Stimulated activated CD8-positive, alpha-beta memory T cell treated with anti-CD3 and anti-CD28 coated beads, Interleukin-15, amount 100 ng/mL, for 24 hours (primary cell): ENCODE results near the gene EEFSEC.
"Not testable (repeated sequence)": the region's sequence is repeated elsewhere in the genome, so short reads cannot be mapped to it uniquely, and the experiment has no call there.

ENCODE experiments used
- DNase-seq: peaks from one replicate; pipeline ENCODE4 v3.0.0-alpha.2; 2020; ENCODE audit warnings: low read depth

Gene EEFSEC

DNA sequence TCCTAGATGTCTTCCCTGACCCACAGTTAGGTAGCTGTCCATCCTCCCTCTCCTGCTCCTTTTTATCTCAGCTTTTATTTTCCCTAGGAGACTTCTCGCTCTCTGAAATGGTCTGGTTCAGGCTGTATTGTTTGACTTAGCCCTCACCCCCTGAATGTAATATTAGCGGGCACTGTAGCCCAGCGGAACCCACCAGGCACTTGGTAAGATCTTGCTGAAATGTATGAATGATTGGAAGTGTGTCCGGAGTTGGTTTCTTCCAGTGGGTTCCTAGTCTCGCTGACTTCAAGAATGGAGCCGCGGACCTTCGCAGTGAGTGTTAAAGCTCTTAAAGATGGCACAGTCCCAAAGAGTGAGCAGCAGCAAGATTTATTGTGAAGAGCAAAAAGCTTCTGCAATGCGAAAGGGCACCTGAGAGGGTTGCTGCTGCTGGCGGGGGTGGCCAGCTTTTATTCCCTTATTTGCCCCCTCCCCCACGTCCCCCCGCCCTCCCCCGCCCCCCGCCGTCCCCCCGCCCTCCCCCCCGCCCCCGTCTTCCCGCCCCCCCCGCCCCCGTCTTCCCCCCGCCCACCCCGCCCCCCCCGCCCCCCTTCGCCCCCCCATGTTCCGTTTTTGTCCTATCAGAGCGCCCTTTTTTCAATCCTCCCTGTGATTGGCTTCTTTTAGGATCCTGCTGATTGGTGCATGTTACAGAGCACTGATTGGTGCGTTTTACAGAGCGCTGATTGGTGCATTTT, 694 bp upstream of the EEFSEC start:
- DNase-seq = no peak

DNA sequence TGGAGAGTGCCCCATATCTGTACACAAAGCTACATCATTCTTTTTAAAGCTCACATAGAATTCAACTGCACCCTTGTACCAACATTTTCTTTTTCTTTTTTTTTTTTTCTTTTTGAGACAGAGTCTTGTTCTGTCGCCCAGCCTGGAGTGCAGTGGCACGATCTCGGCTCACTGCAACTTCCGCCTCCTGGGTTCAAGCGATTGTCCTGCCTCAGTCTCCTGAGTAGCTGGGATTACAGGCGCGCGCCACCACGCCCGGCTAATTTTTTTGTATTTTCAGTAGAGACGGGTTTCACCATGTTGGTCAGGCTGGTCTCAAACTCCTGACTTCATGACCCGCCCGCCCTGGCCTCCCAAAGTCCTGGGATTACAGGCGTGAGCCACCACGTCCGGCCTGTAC, 1.1 kb downstream of the EEFSEC start:
- not testable (repeated sequence) for DNase-seq

DNA sequence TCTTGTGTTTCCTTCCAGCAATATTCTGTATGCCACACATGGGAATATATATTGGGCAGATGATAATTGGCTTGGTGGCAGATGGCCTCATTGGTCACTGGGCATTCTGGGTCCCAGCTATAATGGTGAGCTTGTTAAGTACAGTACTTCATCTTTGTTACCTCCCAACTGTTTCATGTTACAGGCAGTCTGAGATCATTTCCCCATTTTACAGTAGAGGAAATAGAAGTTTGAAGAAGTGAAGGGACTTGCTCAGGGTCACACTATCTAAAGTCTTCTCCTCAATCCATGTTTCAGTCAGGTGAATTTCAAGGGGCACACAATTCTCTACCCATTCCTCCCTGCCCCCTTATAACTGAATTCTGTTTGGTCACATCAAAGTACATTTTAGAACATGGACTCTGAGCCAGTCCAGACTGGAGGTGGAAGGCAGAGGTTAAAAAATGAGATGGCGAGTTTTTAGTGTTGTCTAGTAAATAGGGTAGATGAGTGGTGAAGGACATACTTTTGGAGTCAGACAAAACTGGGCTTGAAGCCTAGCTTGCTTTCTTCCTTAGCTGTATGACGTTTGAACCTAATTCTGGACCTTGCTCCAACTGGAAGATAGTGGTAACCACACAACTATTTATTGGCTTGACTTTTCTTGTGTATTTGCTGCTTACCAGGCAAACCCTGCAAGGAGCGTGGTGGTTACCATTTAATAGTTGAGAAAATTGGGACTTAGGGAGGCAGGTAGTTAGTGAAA, 2.5 kb downstream of the EEFSEC start:
- no peak for DNase-seq

DNA sequence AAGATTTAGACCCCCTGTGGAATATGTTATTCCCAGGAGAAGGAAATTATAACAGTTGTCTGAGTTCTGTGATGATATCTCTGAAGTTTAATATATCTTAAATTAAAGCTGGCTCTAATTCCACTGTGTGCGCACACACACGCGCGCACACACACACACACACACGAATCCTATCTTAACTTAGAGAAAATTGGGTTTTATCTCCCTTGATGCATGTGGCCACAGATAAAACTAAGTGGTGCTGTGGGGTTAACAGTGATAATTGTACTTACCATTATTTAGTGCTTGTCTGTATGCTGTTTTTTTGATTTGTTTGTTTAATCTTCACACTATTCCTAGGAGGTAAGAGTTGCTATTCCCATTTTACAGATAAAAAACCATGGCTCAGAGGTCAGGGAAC, 7.4 kb downstream of the EEFSEC start:
- DNase-seq = no peak

DNA sequence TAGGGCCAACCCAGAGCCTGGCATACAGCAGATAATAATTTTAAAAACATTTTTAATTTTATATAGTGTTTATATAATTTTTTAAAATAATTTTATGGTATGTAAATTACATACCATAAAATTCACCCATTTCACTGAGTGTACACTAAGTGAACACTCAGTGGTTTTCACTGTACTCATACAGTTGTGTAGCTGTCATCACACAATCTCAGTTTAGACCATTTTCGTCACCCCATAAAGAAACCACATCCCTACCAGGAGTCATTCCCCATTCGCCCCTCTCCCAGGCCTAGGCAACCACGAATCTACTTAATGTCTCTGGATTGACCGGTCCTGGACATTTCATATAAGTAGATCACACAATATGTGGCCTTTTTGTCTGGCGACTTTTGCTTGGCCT, 10.2 kb downstream of the EEFSEC start:
- DNase-seq = no peak

DNA sequence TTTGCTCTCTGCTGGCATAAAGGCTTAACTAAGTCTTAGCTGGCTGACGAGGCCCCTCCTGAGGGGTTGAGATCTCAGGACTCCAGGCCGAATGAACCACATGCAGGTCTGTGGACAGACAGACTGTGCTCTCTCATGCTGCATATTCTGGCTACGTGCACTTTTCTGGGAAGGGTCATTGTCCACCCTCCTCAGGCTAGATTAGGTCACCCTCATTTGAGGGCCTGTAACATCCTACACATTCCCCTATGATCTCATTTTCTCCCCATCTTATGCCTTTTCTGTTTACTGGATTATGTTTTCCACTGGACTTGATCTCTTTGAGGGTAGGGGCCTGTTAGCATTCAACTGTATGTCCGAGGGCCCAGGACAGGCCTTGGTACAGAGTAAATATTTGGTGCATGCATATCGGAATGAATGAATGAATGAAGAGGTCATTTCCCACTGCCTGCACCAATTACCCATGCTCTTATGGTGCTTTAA, 13.7 kb downstream of the EEFSEC start:
- DNase-seq = no peak

DNA sequence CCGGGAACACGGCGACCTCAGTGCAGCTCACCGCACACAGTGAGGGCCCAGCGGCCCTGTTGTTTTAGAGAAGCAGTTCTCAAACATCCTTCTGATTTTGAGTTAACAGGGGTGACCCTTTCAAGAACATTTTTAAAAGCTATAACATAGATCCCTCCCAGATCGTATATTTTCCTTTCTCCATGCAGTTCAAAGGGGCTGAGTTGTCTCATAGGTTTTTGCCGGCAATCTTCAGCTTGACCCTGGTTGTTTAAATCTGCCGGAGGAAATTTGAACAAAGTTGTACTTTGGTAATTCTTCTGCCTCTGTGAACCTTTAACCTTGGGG, 14.3 kb downstream of the EEFSEC start:
- no peak for DNase-seq

DNA sequence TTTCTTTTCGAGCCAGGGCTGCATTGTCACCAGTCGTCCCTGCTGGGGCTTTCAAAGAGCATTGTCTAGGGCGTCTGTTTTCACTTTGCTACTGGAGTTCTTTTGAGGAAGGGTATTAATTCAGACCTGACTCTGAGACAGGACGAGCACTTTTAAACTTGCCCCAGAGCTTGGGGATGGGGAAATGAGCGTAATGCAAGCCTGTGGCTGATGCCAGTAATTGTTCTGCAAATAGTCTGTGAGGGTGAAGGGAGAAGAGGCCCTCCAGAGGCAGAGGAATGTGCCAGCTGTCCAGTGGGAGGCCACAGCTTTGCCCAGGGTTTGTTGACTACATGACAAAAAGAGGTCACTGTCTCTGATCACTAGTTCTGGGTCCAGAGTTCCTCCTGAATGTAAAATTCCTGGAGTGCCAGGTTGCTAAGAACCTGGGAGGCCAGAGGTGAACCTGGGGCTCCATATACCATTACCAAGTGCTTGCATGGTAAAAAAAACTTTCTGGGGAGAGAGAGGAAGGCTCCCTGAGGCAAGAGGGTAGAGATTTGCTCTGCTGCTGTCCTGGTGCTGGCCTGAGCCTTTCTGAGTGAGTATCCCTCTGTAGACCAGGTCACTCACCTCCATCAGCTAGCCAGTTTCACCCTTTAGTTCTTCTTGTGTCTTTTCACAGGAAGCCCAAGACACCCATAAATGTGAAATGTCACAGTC, 14.8 kb downstream of the EEFSEC start:
- DNase-seq = no peak

DNA sequence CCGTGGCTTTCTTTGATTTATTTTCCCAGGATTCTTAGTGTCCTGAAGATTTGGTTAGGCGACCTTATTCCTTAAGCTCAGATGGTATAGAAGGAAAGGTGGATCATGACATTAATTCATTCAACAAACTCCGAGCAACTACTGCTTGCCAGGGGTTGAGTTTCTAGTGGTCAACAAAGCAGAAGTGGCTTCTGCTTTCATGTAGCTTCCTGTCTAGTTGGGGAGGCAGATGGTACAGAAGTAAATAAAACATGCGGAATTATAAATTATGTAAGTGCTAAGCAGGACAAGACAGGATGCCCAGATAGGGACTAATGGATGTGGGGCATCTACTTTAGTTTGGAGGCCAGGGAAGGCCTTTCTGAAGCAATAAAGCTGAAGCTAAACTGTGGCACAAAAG, 15.6 kb downstream of the EEFSEC start:
- DNase-seq = no peak

DNA sequence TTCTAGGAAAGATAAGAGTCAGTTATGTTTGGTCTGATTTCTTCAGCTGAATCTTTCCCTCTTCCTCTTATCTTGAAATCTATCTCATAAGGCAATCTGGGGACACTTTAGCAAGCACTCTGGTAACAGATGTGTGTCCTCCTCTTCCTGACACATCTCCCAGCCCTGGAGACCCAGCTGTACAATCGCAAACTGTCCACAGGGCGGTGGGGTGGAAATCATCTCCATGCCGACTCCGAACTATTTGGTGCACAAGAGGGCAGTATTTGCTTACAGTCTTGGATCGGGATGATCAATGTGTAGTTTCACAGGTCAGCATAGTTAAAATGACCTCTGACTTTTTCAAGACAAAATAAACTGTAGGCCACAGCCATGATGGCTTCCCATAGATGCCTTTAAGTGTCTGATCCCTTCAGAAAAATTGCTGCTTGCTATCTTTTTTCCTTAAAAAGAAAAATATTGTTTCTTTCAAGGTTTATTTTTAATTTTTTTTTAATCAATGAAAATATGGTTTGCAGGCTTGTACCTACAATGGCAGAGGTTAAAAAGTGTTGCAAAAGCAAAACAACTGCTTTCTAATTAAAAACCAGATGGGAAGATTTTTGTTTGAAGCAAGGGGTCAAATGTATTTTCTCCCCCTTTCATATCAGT, 17.7 kb downstream of the EEFSEC start:
- DNase-seq = no peak

DNA sequence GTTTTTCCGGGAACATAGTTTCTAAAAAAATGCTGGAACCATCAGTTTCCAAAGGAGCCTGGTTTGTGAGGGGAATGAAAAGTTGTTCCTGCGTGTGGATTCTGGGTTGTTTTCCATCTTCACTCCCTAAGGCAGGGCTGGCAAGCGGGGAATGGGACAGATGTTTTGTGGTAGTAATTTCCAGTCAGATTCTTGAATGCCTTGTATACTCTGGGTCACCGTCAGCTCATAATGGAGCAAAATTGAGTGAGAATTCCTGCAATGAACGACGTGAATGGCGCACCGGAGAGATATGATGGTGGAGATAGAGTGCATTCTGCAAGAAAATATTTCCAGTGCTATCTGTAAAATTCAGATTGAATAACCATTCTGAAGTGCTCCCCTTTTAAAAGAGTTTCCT, 19.9 kb downstream of the EEFSEC start:
- no peak for DNase-seq

DNA sequence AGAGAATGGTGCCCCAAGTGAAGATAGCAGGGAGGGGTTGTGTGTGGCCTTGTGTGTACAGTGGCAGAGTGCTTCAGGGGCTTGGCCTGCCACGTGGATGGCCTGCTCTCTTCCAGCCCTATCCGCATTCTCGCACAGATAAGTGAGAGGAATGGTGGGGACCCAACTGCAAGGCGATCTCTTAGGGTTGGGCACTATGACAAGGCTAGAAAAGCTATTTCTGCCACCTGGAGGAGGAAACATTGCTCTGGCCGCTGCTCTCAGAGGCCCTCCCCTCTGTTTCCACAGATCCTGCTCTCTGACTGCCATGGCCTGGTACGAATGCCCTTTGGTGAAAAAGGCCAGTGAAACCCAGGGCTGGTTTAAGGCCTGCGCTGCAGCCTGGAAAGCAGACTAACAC, 20.6 kb downstream of the EEFSEC start:
- DNase-seq = no peak

DNA sequence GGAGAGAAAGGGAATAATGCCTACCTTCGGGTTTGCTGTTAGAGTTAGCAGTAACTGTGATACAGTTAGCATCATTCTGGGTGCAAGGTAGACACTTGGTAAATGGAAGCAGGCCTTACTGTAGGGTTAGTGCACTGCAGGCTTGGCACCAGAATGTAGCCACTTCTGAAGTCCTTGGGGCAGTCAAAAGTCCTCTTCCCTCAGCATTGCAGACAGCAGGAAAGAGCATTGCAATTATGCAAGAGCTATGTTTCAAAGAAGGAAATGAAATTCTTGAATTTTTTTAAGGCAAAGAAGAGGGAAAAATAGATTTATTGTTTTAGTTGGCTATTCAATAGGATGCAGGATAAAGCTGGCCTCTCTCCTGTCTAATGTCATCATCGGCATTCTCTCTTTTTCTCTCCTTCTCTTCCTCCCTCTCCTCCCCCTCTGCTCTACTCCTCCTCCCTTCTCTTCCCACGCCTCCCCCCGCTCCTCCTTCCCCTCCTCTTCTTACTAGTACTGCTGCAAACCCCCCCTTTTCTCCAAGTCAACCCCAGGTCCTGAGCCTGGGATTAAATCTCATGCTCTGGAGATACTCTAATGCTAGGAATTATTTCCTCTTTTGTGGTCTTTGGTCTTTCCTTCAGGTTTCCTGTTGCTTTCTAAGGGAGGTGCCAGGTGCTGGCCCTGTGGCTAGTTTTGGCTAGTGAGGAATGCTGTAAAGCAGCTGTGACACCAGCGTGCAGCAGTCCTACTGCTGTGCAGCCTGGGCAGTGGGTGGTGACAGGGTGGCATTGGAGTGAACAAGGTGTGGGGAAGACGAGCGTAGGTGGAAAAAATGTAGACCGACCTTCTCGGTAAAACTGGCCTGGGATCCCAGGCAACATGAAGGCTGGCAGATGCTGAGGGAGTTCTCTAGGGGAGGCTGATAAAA, 21.7 kb downstream of the EEFSEC start:
- DNase-seq = no peak

DNA sequence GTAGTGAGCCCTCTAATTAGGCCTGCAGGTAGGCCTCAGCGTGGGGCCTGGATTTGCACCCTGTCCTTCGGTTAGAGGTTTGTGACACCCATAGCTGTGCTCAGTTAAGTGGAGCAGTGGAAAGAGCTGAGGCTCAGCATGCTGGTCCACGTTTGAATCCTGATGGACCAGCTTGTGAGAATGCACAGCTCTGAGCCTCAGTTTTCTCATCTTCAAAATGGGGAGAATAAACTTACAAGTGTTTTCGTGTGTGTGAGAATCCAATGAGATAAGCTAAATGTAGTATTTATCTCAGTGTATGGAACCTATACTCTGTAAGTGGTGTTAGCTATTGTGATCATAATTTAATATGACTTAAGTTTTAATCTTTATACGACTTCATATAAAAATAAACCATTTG, 22.5 kb downstream of the EEFSEC start:
- DNase-seq = no peak

DNA sequence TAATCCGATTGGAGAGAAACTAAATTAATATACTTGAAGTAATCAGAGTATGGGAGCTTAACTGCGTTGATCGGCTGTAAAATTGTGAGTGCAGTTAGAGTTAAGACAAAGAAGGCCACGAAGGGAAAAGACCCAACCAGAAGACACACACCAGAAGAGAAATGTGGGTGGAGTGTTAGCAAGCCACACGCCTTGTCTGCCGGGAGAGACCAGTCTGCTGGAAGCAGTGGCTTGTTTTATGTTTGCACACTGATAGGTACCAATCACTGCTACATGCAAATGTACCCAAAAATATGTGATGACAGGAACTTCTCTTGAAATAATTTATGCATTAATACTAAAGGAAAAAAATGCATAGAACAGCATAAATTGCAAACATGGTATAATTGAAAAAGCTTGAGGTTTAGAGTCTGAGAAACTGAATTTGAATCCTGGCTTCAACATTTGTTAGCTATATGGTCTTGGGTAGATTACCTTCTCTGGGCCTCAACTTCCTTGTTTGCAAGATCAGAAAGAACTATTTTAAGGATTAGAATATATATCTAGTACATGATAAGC, 23.1 kb downstream of the EEFSEC start:
- DNase-seq = no peak

DNA sequence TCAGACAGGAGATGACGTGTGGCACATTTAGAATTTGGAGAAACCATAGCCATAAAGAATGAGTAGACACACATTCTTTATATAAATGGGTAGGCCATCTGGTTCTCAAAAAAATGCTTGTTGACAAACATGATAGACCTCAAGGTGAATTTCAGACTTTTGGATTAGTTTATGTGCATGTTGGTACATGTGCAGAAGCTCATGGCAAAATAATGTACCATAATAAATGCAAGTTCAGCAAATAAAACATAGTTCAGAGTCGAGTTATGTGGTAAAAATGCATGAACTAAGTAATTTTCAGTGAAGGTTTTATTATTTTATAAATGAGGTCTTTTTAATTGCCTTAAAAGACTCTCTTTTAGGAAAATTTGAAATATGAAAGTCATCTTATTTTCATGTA, 24.6 kb downstream of the EEFSEC start:
- no peak for DNase-seq

DNA sequence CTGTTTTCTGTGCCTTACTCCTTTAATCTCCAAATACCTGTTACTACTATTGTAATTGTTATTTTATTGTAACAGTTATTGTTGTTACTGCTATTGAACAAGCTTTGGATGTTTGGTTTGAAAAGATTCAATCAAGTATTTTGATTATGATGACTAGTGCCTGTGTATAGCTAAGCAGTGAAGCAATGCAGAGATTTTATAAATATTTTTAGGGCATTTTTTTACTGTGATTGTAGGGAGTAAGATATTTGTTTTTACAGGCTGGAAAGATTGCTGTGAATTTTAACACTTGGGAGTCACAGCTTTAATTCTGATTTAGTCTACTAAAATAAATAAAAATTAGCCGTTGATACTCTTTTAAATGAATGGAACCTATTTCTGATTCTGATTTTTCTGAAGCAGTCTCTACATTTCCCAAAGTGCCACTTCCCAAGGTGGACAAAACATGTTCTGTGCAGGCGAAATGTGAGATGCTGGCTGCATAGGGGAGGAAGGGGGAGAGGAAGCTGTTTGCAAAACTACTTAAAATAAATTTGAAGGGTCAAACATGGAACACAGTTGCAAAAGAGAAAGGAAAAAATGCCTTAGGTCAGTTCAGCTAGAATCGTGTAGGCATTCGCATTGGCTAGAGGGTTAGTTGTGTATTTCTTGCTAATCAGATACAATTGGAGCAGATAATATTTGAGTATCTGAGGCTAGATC, 25.7 kb downstream of the EEFSEC start:
- DNase-seq = no peak

DNA sequence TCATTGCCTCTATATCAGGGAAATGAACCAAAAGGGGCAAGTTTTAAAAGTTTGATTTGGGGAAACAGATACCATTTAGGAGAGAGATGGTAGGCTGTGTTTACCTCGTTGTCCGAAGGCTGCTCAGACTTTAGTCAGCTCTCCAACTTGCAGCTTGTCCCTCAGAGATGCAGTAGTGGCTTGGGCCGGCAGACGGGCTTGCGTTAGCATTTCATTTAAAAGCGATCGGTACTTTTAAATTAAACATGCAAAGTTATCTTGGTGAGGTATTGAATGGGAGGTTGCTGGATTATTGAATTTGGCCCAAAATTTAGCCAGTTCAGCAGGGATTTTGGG, 26.2 kb downstream of the EEFSEC start:
- DNase-seq = no peak

DNA sequence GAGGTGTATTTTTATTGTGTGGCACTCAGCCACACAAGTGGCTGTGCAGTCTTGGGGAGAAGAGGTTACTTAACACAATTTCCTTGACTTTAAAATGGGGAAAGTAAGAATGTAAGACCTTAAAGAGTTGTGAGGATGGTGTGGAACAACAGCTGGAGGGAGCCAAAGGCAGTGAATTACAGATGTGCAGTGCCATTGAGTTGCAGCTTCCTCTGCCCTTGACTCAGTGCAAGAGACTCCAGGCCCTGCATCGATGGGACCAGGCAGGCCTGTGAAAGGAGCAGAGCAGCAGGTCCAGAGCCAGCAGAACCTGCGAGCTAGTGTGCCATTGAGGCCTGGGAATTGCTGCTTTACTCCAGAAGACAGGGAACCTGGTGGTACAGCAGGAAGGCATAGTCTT, 27.2 kb downstream of the EEFSEC start:
- DNase-seq = no peak

DNA sequence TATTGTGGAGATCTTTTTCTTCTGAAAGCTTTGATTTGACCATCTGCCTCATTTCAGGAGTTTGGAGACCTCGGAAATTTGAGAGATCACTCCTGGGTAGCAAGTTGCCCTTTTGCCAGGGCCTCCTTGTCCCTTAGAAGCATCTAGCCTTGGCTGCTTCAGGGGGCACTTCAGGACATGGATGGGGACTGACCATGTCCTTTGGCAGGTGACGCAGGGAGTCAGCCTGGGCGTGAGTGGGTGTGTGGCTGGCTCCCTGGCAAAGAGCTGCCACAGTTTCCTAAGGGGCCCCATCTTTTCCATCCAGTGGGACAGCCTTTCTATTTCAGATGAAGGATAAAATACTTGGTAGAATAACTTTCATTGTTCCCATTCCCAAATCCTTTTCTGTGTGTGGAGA, 27.6 kb downstream of the EEFSEC start:
- no peak for DNase-seq

DNA sequence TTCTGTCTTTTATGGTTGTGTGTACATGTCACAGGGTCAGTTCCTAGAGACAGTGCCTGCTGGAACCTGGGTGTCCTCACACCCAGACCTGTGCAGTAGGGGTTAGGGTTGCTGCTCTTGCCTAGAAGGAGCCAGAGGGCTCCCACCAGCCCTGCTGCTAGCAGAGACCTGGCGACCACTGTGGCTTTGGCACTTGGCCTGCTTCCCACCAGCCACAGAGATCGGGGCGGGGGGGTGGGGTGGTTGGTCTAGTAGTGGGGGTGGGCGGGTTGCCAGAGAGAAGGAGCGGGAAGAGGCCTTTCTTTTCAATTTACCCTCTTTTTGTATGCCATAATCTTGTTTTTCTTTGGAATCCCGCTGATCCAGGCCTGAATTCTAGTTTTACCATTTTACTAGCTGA, 29.4 kb downstream of the EEFSEC start:
- DNase-seq = no peak
